ENCODE data around the gene TEX26. TPM values are rescaled to one million over a fixed set of nuclear protein-coding genes. Genes with fewer than 3 reads are reported as not detected.

TEX26 gene
- total RNA-seq, 1 experiment from 2014 or later, result not detected

GRCh38 chr13:30933354-30933670, 856 bp downstream of the TEX26 start:
- Mint-ChIP-seq H3K4me1 (ENCODE audit: low read depth, unreplicated experiment) (peaks cover 12% of the 10 kb centered on the region), H3K9me3 (ENCODE audit: unreplicated experiment) (peaks cover 14% of the 10 kb centered on the region), H3K36me3 (ENCODE audit: insufficient read depth, unreplicated experiment) (peaks cover 10% of the 10 kb centered on the region), H3K27ac (ENCODE audit: unreplicated experiment) (no peak overlapping the region), H3K4me3 (ENCODE audit: unreplicated experiment) (no peak overlapping the region), H3K27me3 (ENCODE audit: insufficient read depth, unreplicated experiment) (no peaks in the 10 kb centered on the region)
- Histone ChIP-seq H3K4me3 (ENCODE audit: low read depth, low read length) (no peak overlapping the region), H3K27me3 (replicated peaks; ENCODE audit: control insufficient read depth, insufficient read depth, low read length) (no peaks in the 10 kb centered on the region), H3K4me1 (peaks cover 14% of the 10 kb centered on the region), H3K36me3 (ENCODE audit: control insufficient read depth, insufficient read depth, low read length) (no peaks in the 10 kb centered on the region), H3K9me3 (0 out of 2 replicates have a peak, but pooled peaks cover 5% of the 10 kb centered on the region)
- TF ChIP-seq CTCF (IDR thresholded peaks at IDR 0.05; ENCODE audit: insufficient read depth in 1 of 2, low read depth in 1 of 2, low read length in 1 of 2, severe bottlenecking in 1 of 2, unreplicated experiment in 1 of 2), result no peak
- DNase-seq, result no peak
- ChIA-PET CTCF (no interaction called here), POLR2A (no interaction called here)
- BruUV-seq (replicated peaks), result no TSS peak
- intact Hi-C loops (cut with micrococcal nuclease; ENCODE audit: unreplicated experiment), result no loop called here

- peaks cover 4% of the 10 kb centered on the region for H3K9me3 Mint-ChIP-seq (ENCODE audit: unreplicated experiment)
- no TSS peak for BruUV-seq (replicated peaks)
- no peak overlapping the region for H3K4me3 Mint-ChIP-seq (ENCODE audit: unreplicated experiment)
Observed at GRCh38 chr13:30934381-30934780, 1.9 kb downstream of the TEX26 start.

GRCh38 chr13:30934803-30935202, 2.3 kb downstream of the TEX26 start:
- Mint-ChIP-seq H3K4me1 (ENCODE audit: low read depth, unreplicated experiment) (no peaks in the 10 kb centered on the region), H3K27me3 (ENCODE audit: insufficient read depth, unreplicated experiment) (no peaks in the 10 kb centered on the region), H3K4me3 (ENCODE audit: unreplicated experiment) (no peak overlapping the region), H3K9me3 (ENCODE audit: unreplicated experiment) (no peaks in the 10 kb centered on the region), H3K36me3 (ENCODE audit: insufficient read depth, unreplicated experiment) (no peaks in the 10 kb centered on the region), H3K27ac (ENCODE audit: unreplicated experiment) (no peak overlapping the region)
- H3K4me1 ChIP-seq, result peaks cover 5% of the 10 kb centered on the region
- DNase-seq, result no peak
- intact Hi-C loops (cut with micrococcal nuclease; ENCODE audit: unreplicated experiment), result no loop called here
- H3K4me3 ChIP-seq (ENCODE audit: low read depth, low read length), result no peak overlapping the region
- no peaks in the 10 kb centered on the region for H3K27me3 ChIP-seq (replicated peaks; ENCODE audit: control insufficient read depth, insufficient read depth, low read length)
- 0 out of 2 replicates have a peak, but pooled peaks cover 5% of the 10 kb centered on the region for H3K9me3 ChIP-seq
- CTCF ChIA-PET, result no interaction called here
- POLR2A ChIA-PET, result no interaction called here
- H3K36me3 ChIP-seq (ENCODE audit: control insufficient read depth, insufficient read depth, low read length), result no peaks in the 10 kb centered on the region
- BruUV-seq (replicated peaks), result no TSS peak
- TF ChIP-seq CTCF (IDR thresholded peaks at IDR 0.05; ENCODE audit: insufficient read depth in 1 of 2, low read depth in 1 of 2, low read length in 1 of 2, severe bottlenecking in 1 of 2, unreplicated experiment in 1 of 2), result no peak

More at GRCh38 chr13:30934381-30934780, 1.9 kb downstream of the TEX26 start:
- Histone ChIP-seq H3K27me3 (replicated peaks; ENCODE audit: control insufficient read depth, insufficient read depth, low read length) (no peaks in the 10 kb centered on the region), H3K36me3 (ENCODE audit: control insufficient read depth, insufficient read depth, low read length) (no peaks in the 10 kb centered on the region), H3K9me3 (0 out of 2 replicates have a peak, but pooled peaks cover 5% of the 10 kb centered on the region), H3K4me1 (peaks cover 8% of the 10 kb centered on the region), H3K4me3 (ENCODE audit: low read depth, low read length) (no peak overlapping the region)
- H3K36me3 Mint-ChIP-seq (ENCODE audit: insufficient read depth, unreplicated experiment), result peaks cover 1% of the 10 kb centered on the region
- DNase-seq, result peak in 1 of 2 experiments; percentile 23
- POLR2A ChIA-PET, result no interaction called here
- intact Hi-C loops (cut with micrococcal nuclease; ENCODE audit: unreplicated experiment), result no loop called here
- peaks cover 2% of the 10 kb centered on the region for H3K4me1 Mint-ChIP-seq (ENCODE audit: low read depth, unreplicated experiment)
- CTCF ChIA-PET, result no interaction called here
- H3K27me3 Mint-ChIP-seq (ENCODE audit: insufficient read depth, unreplicated experiment), result no peaks in the 10 kb centered on the region
- peak in 1 of 2 experiments; percentile 20 for TF ChIP-seq CTCF (IDR thresholded peaks at IDR 0.05; ENCODE audit: insufficient read depth in 1 of 2, low read depth in 1 of 2, low read length in 1 of 2, severe bottlenecking in 1 of 2, unreplicated experiment in 1 of 2)
- H3K27ac Mint-ChIP-seq (ENCODE audit: unreplicated experiment), result no peak overlapping the region

All from Caco-2 (cell line).